Transverse colon (tissue), 3 donors: ENCODE measurements around the gene HAGH.

Experiments
- EP300 ChIP-seq: sonication (generic); formaldehyde crosslinking; IDR thresholded peaks from one replicate; pipeline ENCODE4 v1.6.1; 2017; ENCODE audit warnings: antibody characterized with exemption, low read depth
- POLR2AphosphoS5 ChIP-seq, 3 donors: sonication (generic); formaldehyde crosslinking; IDR thresholded peaks; one replicate each; pipeline ENCODE4 v1.6.1; 2016; ENCODE audit warnings: antibody characterized with exemption in 3 of 3

- TF ChIP-seq EP300 (no peak), POLR2AphosphoS5 (IDR thresholded peaks at IDR 0.05) (no peak)
Observed at GRCh38 chr16:1769402-1770300, 57.0 kb downstream of the HAGH start.
